HepG2 (cell line): Measurements from ENCODE around the gene WNT4. TPM values are rescaled to one million over a fixed set of nuclear protein-coding genes. Genes with fewer than 3 reads are reported as not detected.

Source experiments
- ATAC-seq: fragments of 200-7000 bp; cut with Tn5 transposase; 3 replicates; pipeline ENCODE4 v1.9.1; 2020; ENCODE audit warnings: mild to moderate bottlenecking, moderate library complexity
- BruUV-seq: library from RNA; stranded (reverse); fragments of 400-500 nt; replicated peaks from 2 replicates; lab custom pipeline; 2021; lab: Mats Ljungman, UMichigan
- CTCF ChIA-PET: fragments of 300-600 bp; formaldehyde crosslinking; extraction: SDS; loops from one replicate; lab custom pipeline; 2021; ENCODE audit warnings: low total read pairs, inconsistent platforms, low intra/inter-chr PET ratio; lab: Yijun Ruan, JAX
- POLR2A ChIA-PET: fragments of 350-600 bp; sonication (Branson Sonifier 250); formaldehyde crosslinking; loops from one replicate; lab custom pipeline; 2020; ENCODE audit warnings: antibody characterized with exemption, inconsistent platforms; lab: Yijun Ruan, JAX
- DNase-seq: peaks from one replicate; pipeline ENCODE4 v3.0.0-alpha.2; 2015; ENCODE audit warnings: low spot score
- FAIRE-seq: peaks from 3 replicates; lab custom pipeline; 2011; peaks lifted over from hg19 to GRCh38; lab: Jason Lieb, UNC
- H2AFZ ChIP-seq: one replicate; pipeline ENCODE4 v1.6.1; 2011; ENCODE audit warnings: low read length, inconsistent platforms
- H3K27ac ChIP-seq: fragments of 300-600 bp; 3 replicates; pipeline ENCODE4 v1.8.0; 2011; ENCODE audit warnings: mixed run types, mild to moderate bottlenecking, mixed read lengths, low read length, inconsistent platforms; ENCODE audit not compliant: insufficient read depth; ENCODE audit errors: extremely low read length
- H3K27me3 ChIP-seq, 2 experiments: fragments of 200-600 bp in 1 of 2; 2 replicates in 1 of 2; 3 replicates in 1 of 2; pipeline versions ENCODE4 v1.6.0 to v1.8.0; 2011; ENCODE audit warnings: low read length in 2 of 2, mild to moderate bottlenecking in 2 of 2, moderate library complexity in 2 of 2, inconsistent platforms in 1 of 2; ENCODE audit not compliant: insufficient read depth in 2 of 2, control insufficient read depth in 1 of 2
- H3K36me3 ChIP-seq, 2 experiments: fragments of 200-600 bp in 1 of 2; replicated peaks in 1 of 2; 2 replicates in 1 of 2; 3 replicates in 1 of 2; pipeline versions ENCODE4 v1.5.1 to v1.8.0; 2011; ENCODE audit warnings: low read length in 2 of 2, inconsistent platforms in 1 of 2; ENCODE audit not compliant: insufficient read depth in 2 of 2, control insufficient read depth in 1 of 2
- H3K4me1 ChIP-seq: 2 replicates; pipeline ENCODE4 v1.5.1; 2012; ENCODE audit warnings: low read length, inconsistent platforms; ENCODE audit not compliant: insufficient read depth
- H3K4me2 ChIP-seq: 2 replicates; pipeline ENCODE4 v1.6.0; 2011; ENCODE audit warnings: low read depth, low read length, inconsistent platforms
- H3K4me3 ChIP-seq, 3 experiments: fragments of 200-600 bp in 1 of 3; sonication (generic), shearing (Covaris generic) in 1 of 3; replicated peaks in 1 of 3; 2 replicates each; pipeline ENCODE4 v1.5.1; 2011 to 2016; ENCODE audit warnings: low read length in 3 of 3, inconsistent platforms in 2 of 3, low read depth in 2 of 3, mild to moderate bottlenecking in 2 of 3, control low read depth in 1 of 3, mixed read lengths in 1 of 3; ENCODE audit not compliant: insufficient read depth in 1 of 3
- H3K79me2 ChIP-seq: one replicate; pipeline ENCODE4 v1.6.1; 2011; ENCODE audit warnings: low read length, inconsistent platforms; ENCODE audit not compliant: insufficient read depth
- H3K9ac ChIP-seq: 2 replicates; pipeline ENCODE4 v1.6.0; 2011; ENCODE audit warnings: mild to moderate bottlenecking, low read depth, low read length, inconsistent platforms; ENCODE audit not compliant: insufficient read depth
- H3K9me3 ChIP-seq: 2 replicates; pipeline ENCODE4 v1.5.1; 2012; ENCODE audit warnings: mild to moderate bottlenecking, low read length
- H4K20me1 ChIP-seq: 2 replicates; pipeline ENCODE4 v1.6.0; 2011; ENCODE audit warnings: inconsistent platforms, mild to moderate bottlenecking, low read length, moderate library complexity; ENCODE audit not compliant: insufficient read depth
- BCLAF1 ChIP-seq: fragments of 450-650 bp; IDR thresholded peaks from 2 replicates; pipeline ENCODE4 v1.6.1; 2017; ENCODE audit warnings: mild to moderate bottlenecking
- CEBPB ChIP-seq: IDR thresholded peaks from 2 replicates; pipeline ENCODE4 v1.6.1; 2011; ENCODE audit warnings: low read depth, low read length, improper control_type of control experiment, borderline replicate concordance
- CEBPG ChIP-seq: IDR thresholded peaks from 2 replicates; pipeline ENCODE4 v1.6.1; 2016
- NFIB ChIP-seq: sonication (generic); formaldehyde crosslinking; IDR thresholded peaks from 2 replicates; pipeline ENCODE4 v1.9.0; 2021; ENCODE audit warnings: missing genetic modification reagents, mild to moderate bottlenecking, borderline replicate concordance
- NR2F1 ChIP-seq, 2 experiments: fragments of 450-650 bp in 1 of 2; formaldehyde crosslinking in 1 of 2; IDR thresholded peaks; 2 replicates each; pipeline versions ENCODE4 v1.5.0 to v1.6.1; 2016 to 2020; ENCODE audit warnings: mild to moderate bottlenecking in 1 of 2, missing compliant biosample characterization in 1 of 2, missing genetic modification reagents in 1 of 2, moderate library complexity in 1 of 2
- PRDM15 ChIP-seq: sonication (generic); formaldehyde crosslinking; IDR thresholded peaks from 2 replicates; pipeline ENCODE4 v1.4.0; 2020; ENCODE audit warnings: missing genetic modification reagents
- SCMH1 ChIP-seq: sonication (generic); formaldehyde crosslinking; IDR thresholded peaks from 2 replicates; pipeline ENCODE4 v1.9.0; 2021; ENCODE audit warnings: missing genetic modification reagents, mild to moderate bottlenecking, borderline replicate concordance
- TBX2 ChIP-seq: sonication (generic); formaldehyde crosslinking; IDR thresholded peaks from 2 replicates; pipeline ENCODE4 v1.5.0; 2020; ENCODE audit warnings: missing genetic modification reagents, mild to moderate bottlenecking, borderline replicate concordance
- YEATS4 ChIP-seq: sonication (generic); formaldehyde crosslinking; IDR thresholded peaks from 2 replicates; pipeline ENCODE4 v1.4.0; 2020; ENCODE audit warnings: missing genetic modification reagents, borderline replicate concordance
- ZHX1 ChIP-seq: sonication (generic); formaldehyde crosslinking; IDR thresholded peaks from 2 replicates; pipeline ENCODE4 v1.8.1; 2022; ENCODE audit warnings: low read depth, mild to moderate bottlenecking, missing genetic modification reagents
- ZNF44 ChIP-seq: sonication (generic); formaldehyde crosslinking; IDR thresholded peaks from 2 replicates; pipeline ENCODE4 v1.5.1; 2020; ENCODE audit warnings: mild to moderate bottlenecking, missing genetic modification reagents
- WGBS: methylation state at CpG from one replicate; pipeline ENCODE4 v1.1.6; 2017; ENCODE audit warnings: low lambda C conversion rate; 5-methylcytosine and 5-hydroxymethylcytosine counted together
- in situ Hi-C: cut with HindIII; loops from 2 replicates; pipeline ENCODE4 v1.10.0; 2017; ENCODE audit warnings: low pct_unique_long_range_greater_than_20kb; ENCODE audit not compliant: extremely low pct_ligation_motif_present
- intact Hi-C: fragments of 100-400 bp; cut with micrococcal nuclease; formaldehyde crosslinking; loops from one replicate; pipeline ENCODE4 v1.10.0; 2022; ENCODE audit not compliant: unreplicated experiment
- polyA plus RNA-seq, 8 experiments: library from polyadenylated mRNA; depleted of rRNA in 3 of 8; stranded (reverse) in 7 of 8; unstranded in 1 of 8; fragments of >200 nt; fragmentation: Illumina TruSeq in 4 of 8; extraction: Trizol in 4 of 8; gene quantifications; 2 replicates each; pipeline versions ENCODE4 v1.2.1 to v1.2.3, GENCODE V29; 2011 to 2016; ENCODE audit warnings: low read depth in 4 of 8, missing spikeins in 1 of 8, mixed read lengths in 1 of 8; ENCODE audit not compliant: insufficient read depth in 1 of 8
- total RNA-seq, 5 experiments: library from RNA; depleted of rRNA; stranded (reverse); fragments of >200 nt; fragmentation: Illumina TruSeq; extraction: Trizol; gene quantifications; 2 replicates each; pipeline ENCODE4 v1.2.3, GENCODE V29; 2016; ENCODE audit warnings: low read depth in 1 of 5

Gene WNT4
- total and polyA plus RNA-seq, 2 of the 13 experiments (the other 11 are each of a cell fraction or from before 2014, with no cell fraction given): not detected

- TF ChIP-seq BCLAF1 (no peak), TBX2 (CRISPR knock-in tag) (no peak), NFIB (CRISPR knock-in tag) (no peak)
Observed at GRCh38 chr1:22182715-22183114, 39.8 kb upstream of the WNT4 start (continued).

GRCh38 chr1:22179197-22179803, 36.4 kb upstream of the WNT4 start:
- H3K27ac ChIP-seq: no peak overlapping the region
- ATAC-seq (no peak), DNase-seq (no peak), FAIRE-seq (no peak)
- H3K4me1 ChIP-seq: no peaks in the 10 kb centered on the region
- H3K36me3 ChIP-seq: no peaks in the 10 kb centered on the region
- H3K79me2 ChIP-seq: no peaks in the 10 kb centered on the region
- H3K27me3 ChIP-seq: peaks cover 0 to 58% of the 10 kb centered on the region in 2 experiments; a peak in 4 of 5 replicates
- BruUV-seq: no TSS peak
- 30% methylated on average over 2 of the region's 2 CpGs for WGBS
- no peak for TF ChIP-seq NR2F1 (CRISPR knock-in tag; IDR thresholded peaks at IDR 0.05)
- no peak for TF ChIP-seq ZHX1
- peak; percentile 87 for TF ChIP-seq CEBPB
- no peak for TF ChIP-seq YEATS4
- no peak for TF ChIP-seq ZNF44
- TF ChIP-seq PRDM15 (CRISPR knock-in tag): peak; percentile 79
- TF ChIP-seq SCMH1 (CRISPR knock-in tag): no peak
- TF ChIP-seq CEBPG (CRISPR knock-in tag): peak; percentile 36; the same call in 1 of the 2 replicates
- no peak overlapping the region for H3K9ac ChIP-seq
- H3K4me3 ChIP-seq: no peak overlapping the region
- H4K20me1 ChIP-seq: no peaks in the 10 kb centered on the region
- in situ Hi-C loops (no loop called here), intact Hi-C loops (no loop called here)
- H2AFZ ChIP-seq: no peak overlapping the region
- ChIA-PET CTCF (no interaction called here), POLR2A (no interaction called here)
- no peak overlapping the region for H3K4me2 ChIP-seq
- H3K9me3 ChIP-seq: no peaks in the 10 kb centered on the region
